HUDEP-2 (cell line): ENCODE results near the gene GRB2.
"Not testable (repeated sequence)": the region's sequence is repeated elsewhere in the genome, so short reads cannot be mapped to it uniquely, and the experiment has no call there.

Experiments
- DNase-seq, 76 experiments: peaks; one replicate each; lab custom pipeline; 2025; ENCODE audit not compliant: unreplicated experiment in 76 of 76; lab: John Stamatoyannopoulos, UW

The GRB2 gene

GRCh38 chr17:75390982-75391381 lies 14.5 kb downstream of the GRB2 start:
- DNase-seq = no peak

GRCh38 chr17:75388476-75389030 lies 16.9 kb downstream of the GRB2 start:
- DNase-seq = no peak

DNA sequence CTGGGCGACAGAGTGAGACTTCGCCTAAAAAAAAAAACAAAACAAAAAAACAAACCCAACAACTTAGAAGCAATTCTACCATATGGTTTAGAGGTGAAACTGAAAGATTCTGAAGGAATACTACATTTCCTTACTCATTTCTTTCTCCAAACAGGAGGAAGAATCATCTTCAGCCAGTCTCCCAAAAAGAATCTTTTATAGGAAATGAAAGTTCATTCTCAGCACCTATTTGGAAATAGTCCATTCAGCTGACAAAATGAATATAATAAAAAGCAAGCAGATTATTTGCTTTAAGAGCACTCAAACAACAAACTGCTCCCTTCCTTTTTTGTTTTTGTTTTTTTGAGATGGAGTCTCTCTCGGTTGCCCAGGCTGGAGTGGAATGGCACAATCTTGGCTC lies 17.7 kb downstream of the GRB2 start:
- DNase-seq = no peak

DNA sequence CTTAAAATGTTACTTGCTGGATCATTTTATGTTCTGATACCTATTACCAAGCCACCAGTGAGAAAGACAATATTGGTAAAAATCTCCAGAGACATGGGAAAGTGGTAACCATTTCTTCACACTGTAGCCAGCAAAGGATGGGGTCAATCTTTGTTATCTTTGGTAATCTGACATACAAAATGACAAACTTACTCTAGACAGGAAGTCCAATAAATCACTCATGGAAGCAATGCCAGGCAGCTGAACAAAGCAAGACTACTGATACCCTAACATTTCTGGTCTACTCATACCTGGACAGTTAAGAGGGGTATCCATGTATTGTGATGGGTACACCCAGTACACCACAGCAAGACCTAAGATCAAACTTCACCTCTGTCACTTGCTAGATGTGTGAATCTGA lies 19.0 kb downstream of the GRB2 start:
- DNase-seq = no peak

DNA sequence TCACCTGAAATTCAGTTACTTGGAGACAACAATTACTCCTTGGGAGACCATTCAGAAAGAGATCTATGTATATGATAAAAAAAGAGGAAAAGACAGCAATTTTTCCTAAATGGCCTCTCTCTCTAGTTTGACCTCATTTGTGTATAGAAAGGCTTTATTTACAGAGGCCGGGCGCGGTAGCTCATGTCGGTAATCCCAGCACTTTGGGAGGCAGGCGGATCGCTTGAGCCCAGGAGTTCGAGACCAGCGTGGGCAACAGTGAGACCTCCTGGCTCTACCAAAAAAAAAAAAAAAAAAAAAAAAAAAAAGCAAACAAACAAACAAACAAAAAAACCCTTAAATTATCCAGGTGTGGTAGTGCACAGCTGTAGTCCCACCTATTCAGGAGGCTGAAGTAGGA lies 20.7 kb downstream of the GRB2 start:
- DNase-seq = no peak

GRCh38 chr17:75383842-75384195 lies 21.7 kb downstream of the GRB2 start:
- no peak for DNase-seq

- no peak for DNase-seq
Observed at GRCh38 chr17:75380750-75381149, 24.7 kb downstream of the GRB2 start.

- no peak for DNase-seq
Observed at GRCh38 chr17:75380315-75380714, 25.2 kb downstream of the GRB2 start.

GRCh38 chr17:75379426-75379825 lies 26.1 kb downstream of the GRB2 start:
- not testable (repeated sequence) for DNase-seq

DNA sequence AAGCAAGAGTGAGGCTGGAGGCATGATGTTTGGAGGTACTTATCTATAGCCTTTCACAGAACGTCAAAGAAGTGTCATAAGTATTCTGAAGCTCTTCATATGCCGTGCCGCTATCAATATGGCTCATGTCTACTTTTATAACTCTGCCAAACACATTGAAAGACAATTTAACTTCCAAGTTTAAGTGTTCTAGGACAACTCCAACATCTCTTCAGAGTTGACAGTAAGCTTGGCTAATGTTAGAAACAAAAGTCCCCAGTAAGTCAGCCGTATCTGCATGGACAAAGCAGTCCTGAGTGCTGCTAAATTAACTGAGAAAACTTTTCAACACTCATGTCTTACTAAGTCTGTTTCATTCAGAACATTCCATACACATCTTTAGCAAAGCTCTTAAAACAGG lies 32.2 kb downstream of the GRB2 start:
- DNase-seq = no peak

- DNase-seq = no peak
Observed at GRCh38 chr17:75371981-75372380, 33.5 kb downstream of the GRB2 start.

DNA sequence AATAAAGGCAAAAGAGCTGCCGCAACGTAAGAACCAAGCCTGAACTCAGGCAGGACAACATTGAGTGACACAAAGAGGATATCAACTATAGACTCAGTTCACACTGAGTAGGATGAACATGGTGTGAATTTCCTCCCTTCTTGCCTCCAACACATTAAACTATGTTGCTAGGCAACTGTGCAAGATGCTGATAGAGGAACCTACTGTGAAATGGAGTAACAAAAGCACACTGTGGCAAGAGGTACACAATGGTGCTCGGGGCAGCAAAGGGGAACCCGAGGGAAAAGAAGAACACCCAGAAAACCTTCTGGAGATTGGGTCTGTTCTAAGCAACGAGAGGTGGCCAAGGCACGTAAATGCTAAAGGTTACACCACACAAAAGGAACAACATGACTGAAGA lies 34.1 kb downstream of the GRB2 start:
- no peak for DNase-seq

GRCh38 chr17:75370286-75370915 lies 35.1 kb downstream of the GRB2 start:
- DNase-seq = peak in 3 of 76 experiments; percentile 5 to 14 (median 12)

GRCh38 chr17:75367838-75368789 lies 37.4 kb downstream of the GRB2 start:
- peak in 43 of 76 experiments; percentile 7 to 72 (median 29) for DNase-seq

DNA sequence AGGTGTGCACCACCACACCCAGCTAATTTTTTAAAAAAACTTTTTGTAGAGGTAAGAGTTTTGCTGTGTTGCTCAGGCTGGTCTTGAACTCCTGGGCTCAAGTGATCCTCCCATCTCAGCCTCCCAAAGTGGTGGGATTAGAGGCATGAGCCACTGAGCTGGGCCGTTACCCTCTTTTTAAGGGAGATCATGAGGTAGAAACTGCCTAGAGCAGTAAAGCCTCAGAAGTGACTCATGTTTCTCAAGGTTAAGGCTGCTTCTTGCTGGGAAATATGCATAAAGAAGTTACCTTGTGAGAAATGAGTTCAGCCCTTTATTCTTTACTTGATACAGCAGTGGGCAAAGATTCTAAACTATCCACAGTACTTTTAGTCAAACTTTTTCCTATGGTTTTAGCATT lies 38.2 kb downstream of the GRB2 start:
- no peak for DNase-seq

DNA sequence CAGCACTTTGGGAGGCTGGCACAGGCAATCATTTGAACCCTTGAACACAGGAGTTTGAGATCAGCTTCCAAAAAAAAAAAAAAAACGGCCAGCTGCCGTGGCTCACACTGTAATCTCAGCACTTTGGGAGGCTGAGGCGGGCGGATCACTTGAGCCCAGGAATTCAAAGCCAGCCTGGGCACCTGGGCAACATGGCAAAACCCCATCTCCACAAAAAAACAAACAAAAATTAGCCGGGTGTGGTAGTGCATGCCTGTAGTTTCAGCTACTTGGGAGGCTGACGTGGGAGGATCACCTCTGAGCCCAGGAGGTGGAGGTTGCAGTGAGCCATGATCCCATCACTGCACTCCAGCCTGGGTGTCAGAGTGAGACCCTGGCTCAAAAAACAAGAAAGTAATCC lies 39.0 kb downstream of the GRB2 start:
- DNase-seq = no peak

GRCh38 chr17:75365931-75366275 lies 39.6 kb downstream of the GRB2 start:
- DNase-seq = no peak

DNA sequence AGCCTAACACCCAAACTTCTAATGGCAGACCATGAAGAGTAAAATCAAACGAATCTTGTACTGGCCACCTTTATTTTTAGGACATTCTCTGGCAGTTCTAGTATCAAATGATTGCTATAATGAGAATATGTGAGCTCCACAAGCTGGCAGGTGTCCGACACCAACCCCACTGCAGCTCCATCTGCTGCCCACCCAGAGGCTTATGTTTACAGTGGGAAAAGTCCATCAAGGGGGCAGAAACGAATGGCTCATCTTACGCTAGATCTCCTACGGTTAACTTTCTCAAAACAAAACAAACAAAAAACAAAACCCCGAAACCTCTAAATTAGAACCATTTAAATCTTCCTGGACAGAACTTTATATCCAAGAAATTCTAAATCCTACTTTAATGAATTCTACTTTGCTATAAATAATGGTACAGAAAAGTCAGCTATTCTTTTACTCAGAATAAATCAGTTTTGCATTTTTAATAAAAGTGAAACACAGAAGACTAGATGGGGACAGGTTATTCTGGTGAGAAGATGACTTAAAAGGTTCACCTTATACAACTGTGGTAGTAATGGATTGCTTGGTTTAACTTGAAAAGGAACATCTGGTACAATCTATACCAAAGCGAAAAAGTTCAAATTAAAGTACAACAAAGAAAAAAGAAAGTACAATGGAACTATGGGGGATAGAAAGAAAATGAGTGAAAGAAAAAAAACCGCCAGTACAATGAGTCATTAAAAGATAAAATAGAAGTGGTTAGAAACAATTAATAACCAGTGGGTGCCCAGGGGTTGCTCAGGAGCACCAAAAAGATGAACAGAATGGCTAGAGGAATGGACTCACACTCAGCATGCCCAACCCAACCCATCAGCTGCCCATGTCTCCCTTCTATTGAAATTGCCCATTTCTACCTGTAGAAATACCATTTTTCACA lies 40.2 kb downstream of the GRB2 start:
- no peak for DNase-seq

GRCh38 chr17:75364078-75364477 lies 41.4 kb downstream of the GRB2 start:
- no peak for DNase-seq

- DNase-seq = no peak
Observed at GRCh38 chr17:75361996-75362395, 43.5 kb downstream of the GRB2 start.

DNA sequence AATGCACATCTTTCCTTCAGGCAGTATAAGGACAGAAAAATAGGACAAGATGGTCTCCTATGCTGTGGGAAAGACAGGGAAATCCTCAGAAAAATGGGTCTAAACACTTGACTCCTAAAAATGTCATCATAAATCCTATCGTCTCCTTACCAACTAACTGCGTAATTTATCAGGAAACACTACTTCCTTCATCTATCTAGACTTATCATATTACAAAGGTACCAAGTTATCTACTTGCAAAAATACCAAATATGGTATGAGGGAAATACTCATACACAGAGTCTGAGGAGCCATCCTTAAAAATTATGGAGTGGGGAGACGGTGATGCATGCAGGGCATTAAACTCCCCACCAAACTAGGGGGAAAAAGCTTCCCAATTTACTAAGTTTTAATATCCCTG lies 44.1 kb downstream of the GRB2 start:
- DNase-seq = no peak
